ENCODE data around the gene RAB40B.

The RAB40B gene

DNA sequence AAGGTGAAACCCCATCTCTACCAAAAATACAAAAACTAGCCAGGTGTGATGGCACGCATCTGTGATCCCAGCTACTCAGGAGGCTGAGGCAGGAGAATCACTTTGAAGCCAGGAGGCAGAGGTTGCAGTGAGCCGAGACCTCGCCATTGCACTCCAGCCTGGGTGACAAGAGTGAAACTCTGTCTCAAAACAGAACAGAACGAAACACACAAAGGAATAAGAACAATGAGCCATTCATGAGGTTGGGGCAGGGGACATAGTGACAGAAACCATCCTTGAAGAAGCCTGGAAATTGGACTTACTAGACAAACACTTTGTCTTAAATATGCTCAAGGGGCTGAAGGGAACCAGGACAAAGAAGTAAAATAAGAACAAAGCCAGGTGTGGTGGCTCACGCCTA lies 89.7 kb downstream of the RAB40B start:
- Histone ChIP-seq H3K9me3 (ENCODE audit: insufficient read depth, low read length) (no peaks in the 10 kb centered on the region), H2AFZ (ENCODE audit: low read depth, low read length) (no peak overlapping the region), H3K27ac (ENCODE audit: low read length) (no peak overlapping the region), H3K4me2 (ENCODE audit: low read length) (no peak overlapping the region), H3K9ac (ENCODE audit: low read length) (no peak overlapping the region), H3K4me1 (ENCODE audit: low read length) (peaks cover 5% of the 10 kb centered on the region; the same call in 1 of the 2 replicates), H4K20me1 (ENCODE audit: insufficient read depth, low read length) (peaks cover 6% of the 10 kb centered on the region; the same call in 1 of the 2 replicates), H3K36me3 (replicated peaks; ENCODE audit: low read depth, low read length) (peaks cover 29% of the 10 kb centered on the region), H3K4me3 (ENCODE audit: low read length) (no peak overlapping the region), H3K27me3 (ENCODE audit: low read depth, low read length) (no peaks in the 10 kb centered on the region), H3K79me2 (ENCODE audit: low read length) (no peaks in the 10 kb centered on the region; the same call in 1 of the 2 replicates)
- TF ChIP-seq EZH2phosphoT487 (IDR thresholded peaks at IDR 0.05; ENCODE audit: low read depth) = no peak
- TF ChIP-seq, protein P1, sequence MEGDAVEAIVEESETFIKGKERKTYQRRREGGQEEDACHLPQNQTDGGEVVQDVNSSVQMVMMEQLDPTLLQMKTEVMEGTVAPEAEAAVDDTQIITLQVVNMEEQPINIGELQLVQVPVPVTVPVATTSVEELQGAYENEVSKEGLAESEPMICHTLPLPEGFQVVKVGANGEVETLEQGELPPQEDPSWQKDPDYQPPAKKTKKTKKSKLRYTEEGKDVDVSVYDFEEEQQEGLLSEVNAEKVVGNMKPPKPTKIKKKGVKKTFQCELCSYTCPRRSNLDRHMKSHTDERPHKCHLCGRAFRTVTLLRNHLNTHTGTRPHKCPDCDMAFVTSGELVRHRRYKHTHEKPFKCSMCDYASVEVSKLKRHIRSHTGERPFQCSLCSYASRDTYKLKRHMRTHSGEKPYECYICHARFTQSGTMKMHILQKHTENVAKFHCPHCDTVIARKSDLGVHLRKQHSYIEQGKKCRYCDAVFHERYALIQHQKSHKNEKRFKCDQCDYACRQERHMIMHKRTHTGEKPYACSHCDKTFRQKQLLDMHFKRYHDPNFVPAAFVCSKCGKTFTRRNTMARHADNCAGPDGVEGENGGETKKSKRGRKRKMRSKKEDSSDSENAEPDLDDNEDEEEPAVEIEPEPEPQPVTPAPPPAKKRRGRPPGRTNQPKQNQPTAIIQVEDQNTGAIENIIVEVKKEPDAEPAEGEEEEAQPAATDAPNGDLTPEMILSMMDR (IDR thresholded peaks at IDR 0.05; ENCODE audit: low read depth, low read length) = no peak

DNA sequence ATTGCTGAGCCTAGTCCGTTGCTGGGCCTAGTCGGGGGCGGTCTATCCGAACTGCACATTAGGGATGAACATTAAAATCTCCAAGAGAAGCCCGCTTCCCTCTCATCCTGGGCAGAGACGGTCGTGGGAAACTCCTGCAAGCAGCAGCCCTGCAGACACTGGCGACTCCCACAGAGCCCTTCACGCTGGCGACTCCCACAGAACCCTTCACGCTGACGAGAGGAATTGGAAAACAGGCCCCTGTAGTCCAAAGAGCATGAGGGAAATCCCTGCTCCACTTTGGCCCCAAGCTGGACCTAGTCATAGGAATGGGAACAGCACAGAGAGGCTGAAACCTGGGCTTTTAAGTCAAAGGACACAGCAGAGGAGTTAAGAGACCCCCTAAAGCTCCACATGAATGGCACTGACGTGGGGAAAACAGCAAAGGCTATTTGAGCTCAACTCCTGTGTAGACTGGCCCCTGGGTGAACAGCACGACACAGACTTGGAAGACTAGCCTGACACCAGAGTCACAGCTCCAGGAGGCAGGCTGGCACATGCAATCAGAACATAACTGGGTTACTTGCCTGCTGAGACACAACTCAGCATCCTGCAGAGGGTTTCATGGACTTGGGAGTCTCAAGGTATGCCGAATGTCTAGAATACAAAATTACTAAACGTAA lies 92.4 kb downstream of the RAB40B start:
- H3K79me2 ChIP-seq (ENCODE audit: low read length) = peaks cover 4% of the 10 kb centered on the region; the same call in 1 of the 2 replicates
- no peak overlapping the region for H3K27ac ChIP-seq (ENCODE audit: low read length)
- peaks cover 5% of the 10 kb centered on the region; the same call in 1 of the 2 replicates for H3K4me1 ChIP-seq (ENCODE audit: low read length)
- no peak overlapping the region for H3K4me2 ChIP-seq (ENCODE audit: low read length)
- peaks cover 50% of the 10 kb centered on the region for H3K36me3 ChIP-seq (replicated peaks; ENCODE audit: low read depth, low read length)
- H3K9me3 ChIP-seq (ENCODE audit: insufficient read depth, low read length) = no peaks in the 10 kb centered on the region
- no peaks in the 10 kb centered on the region for H3K27me3 ChIP-seq (ENCODE audit: low read depth, low read length)
- no peak overlapping the region for H2AFZ ChIP-seq (ENCODE audit: low read depth, low read length)
- H3K9ac ChIP-seq (ENCODE audit: low read length) = no peak overlapping the region
- no peak overlapping the region for H3K4me3 ChIP-seq (ENCODE audit: low read length)
- H4K20me1 ChIP-seq (ENCODE audit: insufficient read depth, low read length) = peaks cover 10% of the 10 kb centered on the region; the same call in 1 of the 2 replicates
- TF ChIP-seq, protein P1 (IDR thresholded peaks at IDR 0.05; ENCODE audit: low read depth, low read length) = no peak
- no peak for TF ChIP-seq EZH2phosphoT487 (IDR thresholded peaks at IDR 0.05; ENCODE audit: low read depth)
